GM12875 (cell line): ENCODE data around the gene ELK1.
"Not testable (repeated sequence)": the region's sequence is repeated elsewhere in the genome, so short reads cannot be mapped to it uniquely, and the experiment has no call there.

Experiments
- H3K4me3 ChIP-seq: one replicate; pipeline ENCODE4 v1.5.1; 2011; ENCODE audit warnings: low read depth, low read length, control low read depth
- TF ChIP-seq, protein P1 (sequence below): IDR thresholded peaks from 2 replicates; pipeline ENCODE4 v1.5.1; 2011; ENCODE audit warnings: low read depth, mild to moderate bottlenecking, control low read depth, inconsistent platforms, low read length, moderate library complexity, borderline replicate concordance; ENCODE audit not compliant: insufficient read depth

The ELK1 gene, protein sequence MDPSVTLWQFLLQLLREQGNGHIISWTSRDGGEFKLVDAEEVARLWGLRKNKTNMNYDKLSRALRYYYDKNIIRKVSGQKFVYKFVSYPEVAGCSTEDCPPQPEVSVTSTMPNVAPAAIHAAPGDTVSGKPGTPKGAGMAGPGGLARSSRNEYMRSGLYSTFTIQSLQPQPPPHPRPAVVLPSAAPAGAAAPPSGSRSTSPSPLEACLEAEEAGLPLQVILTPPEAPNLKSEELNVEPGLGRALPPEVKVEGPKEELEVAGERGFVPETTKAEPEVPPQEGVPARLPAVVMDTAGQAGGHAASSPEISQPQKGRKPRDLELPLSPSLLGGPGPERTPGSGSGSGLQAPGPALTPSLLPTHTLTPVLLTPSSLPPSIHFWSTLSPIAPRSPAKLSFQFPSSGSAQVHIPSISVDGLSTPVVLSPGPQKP

DNA sequence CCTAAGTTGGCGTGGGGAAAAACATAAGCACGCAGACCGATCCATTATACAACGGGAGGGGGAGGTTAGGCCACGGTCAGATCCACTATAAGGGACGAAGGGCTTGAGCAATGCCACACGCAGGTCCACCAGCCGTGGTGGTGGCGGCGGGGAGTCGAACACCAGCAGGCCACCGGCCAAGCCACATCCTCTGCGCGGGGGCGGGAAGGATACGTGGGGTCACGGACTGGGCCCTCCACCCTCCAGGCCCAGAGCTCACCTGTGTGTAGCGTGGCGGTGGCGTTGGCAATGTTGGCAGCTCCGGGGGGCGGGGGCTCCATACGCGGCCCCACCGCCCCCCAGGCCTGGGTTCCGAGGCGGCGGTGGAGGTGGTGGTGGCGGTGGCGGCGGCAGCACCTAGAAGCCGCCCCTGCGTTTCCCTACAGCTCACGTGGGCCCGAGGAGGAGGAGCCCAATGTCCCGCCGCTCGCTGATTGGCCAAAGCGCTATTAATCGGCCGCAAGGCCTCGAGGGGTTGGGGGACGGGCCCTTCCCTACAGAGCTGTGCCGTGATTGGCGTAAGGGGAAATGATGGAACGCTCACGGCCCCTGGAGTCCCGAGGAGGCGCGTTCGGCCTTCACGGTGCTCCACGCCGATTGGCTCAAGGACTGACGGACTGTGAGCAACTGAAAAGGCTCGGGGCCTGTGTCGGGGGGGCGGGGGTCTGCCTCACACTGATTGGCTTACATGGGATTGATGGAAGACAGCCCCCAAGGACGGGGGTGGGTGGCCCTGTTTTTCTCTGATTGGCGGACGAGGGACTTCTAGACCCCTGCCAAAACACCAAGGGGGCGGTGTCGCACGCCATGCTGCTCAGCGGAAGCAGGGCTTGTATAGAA lies at the start of gene ELK1:
ELK1 (minus strand) TSS at position 400 of the 879 bp plus-strand sequence. CDS start 9,122 bp downstream, outside the sequence.
- peak within 1 kb of the TSS; percentile 83 for H3K4me3 ChIP-seq
- TF ChIP-seq, protein P1, sequence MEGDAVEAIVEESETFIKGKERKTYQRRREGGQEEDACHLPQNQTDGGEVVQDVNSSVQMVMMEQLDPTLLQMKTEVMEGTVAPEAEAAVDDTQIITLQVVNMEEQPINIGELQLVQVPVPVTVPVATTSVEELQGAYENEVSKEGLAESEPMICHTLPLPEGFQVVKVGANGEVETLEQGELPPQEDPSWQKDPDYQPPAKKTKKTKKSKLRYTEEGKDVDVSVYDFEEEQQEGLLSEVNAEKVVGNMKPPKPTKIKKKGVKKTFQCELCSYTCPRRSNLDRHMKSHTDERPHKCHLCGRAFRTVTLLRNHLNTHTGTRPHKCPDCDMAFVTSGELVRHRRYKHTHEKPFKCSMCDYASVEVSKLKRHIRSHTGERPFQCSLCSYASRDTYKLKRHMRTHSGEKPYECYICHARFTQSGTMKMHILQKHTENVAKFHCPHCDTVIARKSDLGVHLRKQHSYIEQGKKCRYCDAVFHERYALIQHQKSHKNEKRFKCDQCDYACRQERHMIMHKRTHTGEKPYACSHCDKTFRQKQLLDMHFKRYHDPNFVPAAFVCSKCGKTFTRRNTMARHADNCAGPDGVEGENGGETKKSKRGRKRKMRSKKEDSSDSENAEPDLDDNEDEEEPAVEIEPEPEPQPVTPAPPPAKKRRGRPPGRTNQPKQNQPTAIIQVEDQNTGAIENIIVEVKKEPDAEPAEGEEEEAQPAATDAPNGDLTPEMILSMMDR: no peak

DNA sequence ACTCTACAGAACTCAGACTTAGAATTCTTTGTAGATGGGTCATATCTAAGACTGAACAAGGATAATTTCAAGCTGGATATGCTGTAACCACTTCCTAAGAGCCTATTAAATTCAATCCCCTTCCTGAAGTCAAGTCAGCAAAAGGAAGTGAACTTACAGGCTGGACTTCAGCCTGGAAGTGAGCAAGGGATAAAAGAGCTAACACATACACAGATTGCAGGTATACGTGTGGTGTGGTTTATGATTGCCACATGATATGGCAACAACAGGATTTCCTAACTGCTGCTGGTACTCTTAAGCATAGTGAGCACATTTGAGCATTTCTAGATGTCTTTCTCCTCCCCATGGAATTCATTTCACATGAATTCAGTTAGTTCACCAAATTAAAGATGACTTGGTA lies 46.8 kb upstream of the ELK1 start:
- TF ChIP-seq, protein P1: no peak
- H3K4me3 ChIP-seq: no peak overlapping the region

DNA sequence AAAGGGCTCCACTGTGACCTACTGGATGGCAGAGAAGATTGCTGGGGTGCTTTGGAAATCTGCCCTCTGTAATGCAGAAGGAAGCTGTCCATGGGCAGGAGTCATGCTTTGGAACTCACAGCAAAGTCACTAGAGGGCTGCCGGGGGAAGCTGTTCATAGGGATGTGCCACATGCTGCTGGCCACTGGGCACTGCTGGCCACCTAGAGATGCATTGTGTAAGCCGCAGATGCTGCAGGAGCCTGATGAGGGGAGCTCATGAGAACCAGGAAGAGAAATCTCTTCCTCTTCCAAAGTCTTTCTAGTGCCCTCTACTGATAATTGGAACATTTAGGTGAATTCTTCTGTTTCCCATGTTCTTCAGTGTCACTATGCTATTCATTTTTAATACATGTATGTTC lies 39.8 kb upstream of the ELK1 start:
- H3K4me3 ChIP-seq: no peak overlapping the region
- TF ChIP-seq, protein P1: no peak

DNA sequence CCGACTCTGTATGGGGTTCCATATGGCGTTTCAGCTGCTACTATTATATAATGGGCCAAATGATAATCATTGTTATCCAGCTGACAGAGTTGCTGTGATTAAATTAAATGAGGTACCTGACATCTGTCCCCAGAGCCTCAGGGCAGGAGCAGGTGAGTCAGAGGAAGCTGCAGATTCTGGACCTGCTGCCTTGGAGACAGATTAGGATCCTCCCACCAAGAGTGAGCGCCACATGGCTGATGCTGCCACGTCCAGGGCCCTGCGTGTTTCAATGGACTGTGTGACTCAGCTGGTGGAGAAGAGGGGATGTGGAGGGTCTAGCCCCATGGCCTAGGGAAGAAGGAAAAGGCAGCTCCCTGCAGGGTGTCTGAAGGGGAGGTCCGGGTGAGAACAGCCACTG lies 36.9 kb upstream of the ELK1 start:
- no peak overlapping the region for H3K4me3 ChIP-seq
- TF ChIP-seq, protein P1: no peak

DNA sequence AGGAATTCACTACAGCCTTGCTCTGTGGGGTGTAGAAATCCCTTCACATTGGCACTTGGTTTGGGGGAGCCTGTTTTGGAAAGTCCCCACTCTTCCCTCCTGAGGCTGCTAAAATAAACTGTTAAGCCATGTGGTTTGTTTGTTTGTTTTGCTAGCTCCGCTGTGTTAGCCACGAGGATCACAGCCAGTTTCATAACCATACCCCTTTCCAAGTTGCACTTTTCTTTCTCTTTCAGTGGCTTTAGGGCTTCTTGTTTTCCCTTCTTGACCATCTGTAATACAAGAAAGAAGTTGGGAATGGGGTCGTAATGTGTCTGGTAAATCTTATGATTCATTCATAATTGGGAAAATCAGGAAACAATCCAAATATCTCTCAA lies 33.5 kb upstream of the ELK1 start:
- TF ChIP-seq, protein P1: no peak
- no peak overlapping the region for H3K4me3 ChIP-seq

DNA sequence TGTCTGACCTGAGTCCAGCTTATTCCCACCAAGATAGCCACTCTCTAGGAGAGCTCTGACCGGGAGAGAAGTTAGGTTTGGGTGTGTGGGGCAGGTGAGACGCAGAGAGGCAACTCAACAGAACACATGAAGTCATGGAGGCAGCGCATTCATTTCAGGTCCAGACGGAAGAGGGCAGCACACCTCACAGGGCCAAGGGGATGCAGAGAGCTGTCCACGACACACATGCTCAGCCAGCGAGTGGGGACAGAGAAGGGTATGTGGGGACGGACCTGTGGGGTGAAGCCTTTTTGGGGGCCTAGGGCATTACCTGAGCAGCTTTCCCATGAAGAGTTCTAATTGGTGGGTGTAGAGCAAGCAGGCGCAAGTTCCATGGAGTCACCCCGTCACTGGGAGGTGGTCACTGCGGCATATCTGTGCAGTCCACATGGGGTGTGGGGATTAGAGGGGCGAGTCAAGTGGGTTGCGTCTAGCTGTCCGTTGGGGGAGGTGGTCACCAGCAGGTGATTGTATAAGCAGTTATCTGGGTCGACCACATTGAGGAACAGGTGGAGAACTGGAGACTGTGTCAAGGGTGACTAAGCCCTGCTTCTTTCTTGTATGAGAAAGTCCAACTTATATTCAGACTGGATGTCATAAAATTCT lies 32.9 kb upstream of the ELK1 start:
- TF ChIP-seq, protein P1: no peak
- no peak overlapping the region for H3K4me3 ChIP-seq

DNA sequence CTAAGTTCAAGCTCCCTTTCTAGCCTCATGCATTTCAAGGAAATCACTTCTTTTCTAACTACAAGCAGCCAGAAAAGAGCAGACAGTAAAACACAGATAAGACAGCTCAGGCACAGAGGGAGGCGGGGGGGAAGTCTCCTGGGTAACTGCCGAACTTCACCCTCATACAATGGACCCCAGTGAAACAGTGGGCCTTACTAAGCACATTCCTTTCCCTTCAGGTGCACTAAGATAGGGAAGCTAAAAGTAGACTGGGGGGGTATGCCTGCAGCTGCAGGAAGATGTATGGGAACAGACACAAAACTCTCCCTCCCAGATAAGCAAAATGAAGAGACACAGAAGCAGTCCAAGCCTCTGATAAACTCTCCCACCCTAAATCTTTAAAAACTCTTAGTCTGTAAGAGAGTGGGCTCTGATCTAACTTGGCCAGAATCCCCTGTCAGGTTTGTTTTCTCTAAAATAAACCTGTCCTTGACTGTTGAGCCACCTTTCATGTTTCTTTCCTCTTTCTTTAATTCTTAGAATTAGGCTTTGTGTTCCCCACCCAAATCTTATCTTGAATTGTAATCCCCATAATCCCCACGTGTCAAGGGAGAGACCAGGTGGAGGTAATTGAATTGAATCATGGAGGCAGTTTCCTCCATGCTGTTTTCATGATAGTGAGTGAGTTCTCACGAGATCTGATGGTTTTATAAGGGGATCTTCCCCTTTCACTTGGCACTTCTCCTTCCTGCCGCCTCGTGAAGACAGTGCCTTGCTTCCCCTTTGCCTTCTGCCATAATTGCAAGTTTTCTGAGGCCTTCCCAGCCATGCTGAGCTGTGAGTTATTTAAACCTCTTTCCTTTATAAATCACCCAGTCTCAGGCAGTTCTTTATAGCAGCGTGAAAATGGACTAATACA lies 25.8 kb upstream of the ELK1 start:
- H3K4me3 ChIP-seq: not testable (repeated sequence)
